DND-41 (cell line): ENCODE data around the gene DAAM2.

Experiments
- CTCF ChIP-seq: IDR thresholded peaks from 2 replicates; pipeline ENCODE4 v1.5.1; 2012; ENCODE audit warnings: borderline replicate concordance, low read length, moderate library complexity, mild to moderate bottlenecking; ENCODE audit not compliant: poor library complexity, severe bottlenecking; ENCODE audit errors: extremely low read depth
- EZH2 ChIP-seq: IDR thresholded peaks from 3 replicates; pipeline ENCODE4 v1.6.1; 2012; ENCODE audit warnings: borderline replicate concordance, low read depth, mild to moderate bottlenecking, moderate library complexity, low read length, inconsistent platforms; ENCODE audit not compliant: severe bottlenecking

- TF ChIP-seq CTCF, result no peak
- TF ChIP-seq EZH2, result no peak
These were observed 16.8 kb downstream of the DAAM2 start for GRCh38 chr6:39808964-39809363.
